Retina (tissue), 1 donor: Measurements from ENCODE around the gene TPRKB.
"Not testable (repeated sequence)": the region's sequence is repeated elsewhere in the genome, so short reads cannot be mapped to it uniquely, and the experiment has no call there.

Source experiments
- DNase-seq: peaks from one replicate; pipeline ENCODE4 v3.0.0-alpha.2; 2016

The TPRKB gene

DNA sequence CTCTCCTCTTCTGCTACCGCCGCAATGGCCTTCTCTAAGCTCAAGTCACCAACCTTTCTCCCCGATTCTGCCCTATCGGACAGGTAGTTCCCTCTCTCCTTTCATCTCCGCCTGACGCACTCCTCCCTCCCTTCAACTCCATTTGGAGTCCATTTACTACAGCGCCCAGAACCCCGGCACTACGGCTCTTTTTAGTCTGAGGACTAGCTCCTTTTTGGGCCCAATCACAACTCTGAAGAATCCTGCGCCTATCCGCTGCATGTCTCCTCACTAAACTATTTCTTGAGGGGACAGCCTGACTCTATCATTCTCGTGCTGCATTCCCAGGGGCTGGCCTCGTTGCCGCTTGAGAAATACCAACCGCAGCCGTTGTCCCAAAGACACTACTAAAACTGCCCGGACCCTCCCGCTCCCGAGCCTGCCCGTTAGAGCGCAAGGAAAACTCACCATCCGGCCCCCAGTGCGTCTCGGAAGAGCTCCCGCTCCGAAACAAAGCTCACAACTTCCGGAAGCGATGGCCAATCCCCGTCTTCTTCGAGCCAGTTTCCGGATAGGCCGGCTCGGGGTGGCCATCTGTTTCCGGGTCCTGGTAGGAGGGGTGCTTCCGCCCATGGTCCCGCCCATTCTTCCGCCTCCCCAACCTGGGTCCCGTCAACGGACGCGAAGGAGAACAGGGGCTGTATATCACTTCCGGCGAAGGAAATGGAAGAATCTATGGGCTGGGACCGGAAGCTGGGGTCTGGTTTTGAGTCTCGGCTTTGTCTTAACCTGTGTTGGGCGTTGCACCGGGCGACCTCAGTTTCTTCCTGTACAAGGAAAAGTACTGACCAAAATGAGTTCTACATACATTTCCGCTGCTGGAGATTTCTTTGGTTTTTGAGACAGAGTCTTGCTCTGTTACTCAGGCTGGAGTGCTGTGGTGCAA lies at the start of gene TPRKB:
TPRKB (minus strand) TSS at position 491 of the 925 bp plus-strand sequence. CDS start 2,776 bp downstream, outside the sequence.
- peak; percentile 96 for DNase-seq

- DNase-seq, result not testable (repeated sequence)
These were observed 46.7 kb upstream of the TPRKB start, which contains the start of gene C2orf78 for GRCh38 chr2:73783883-73784282. Gene C2orf78 (plus strand): TSS chr2:73784183. CDS start chr2:73784310, 127 bp downstream.

DNA sequence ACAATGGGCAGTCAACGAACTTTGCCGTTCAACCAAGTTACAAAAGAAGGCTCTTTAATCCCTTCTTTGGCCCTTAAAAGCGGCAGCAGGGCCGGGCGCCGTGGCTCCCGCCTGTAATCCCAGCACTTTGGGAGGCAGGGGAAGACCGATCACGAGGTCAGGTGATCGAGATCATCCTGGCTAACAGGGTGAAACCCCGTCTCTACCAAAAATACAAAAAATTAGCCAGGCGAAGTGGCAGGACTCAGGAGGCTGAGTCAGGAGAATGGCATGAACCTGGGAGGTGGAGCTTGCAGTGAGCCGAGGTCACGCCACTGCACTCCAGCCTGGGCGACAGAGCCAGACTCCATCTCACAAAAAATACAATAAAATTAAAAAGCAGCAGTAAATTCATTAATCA lies 46.3 kb upstream of the TPRKB start:
- not testable (repeated sequence) for DNase-seq

- no peak for DNase-seq
These were observed 43.1 kb upstream of the TPRKB start for GRCh38 chr2:73780237-73780582.

GRCh38 chr2:73779467-73780236 lies 42.5 kb upstream of the TPRKB start, which contains the start of gene DUSP11:
Gene DUSP11 (minus strand): TSS chr2:73780103. CDS start chr2:73779974, 129 bp downstream.
- peak; percentile 96 for DNase-seq

GRCh38 chr2:73778867-73779466 lies 41.8 kb upstream of the TPRKB start:
- not testable (repeated sequence) for DNase-seq

GRCh38 chr2:73776869-73777519 lies 39.8 kb upstream of the TPRKB start:
- DNase-seq, result no peak

DNA sequence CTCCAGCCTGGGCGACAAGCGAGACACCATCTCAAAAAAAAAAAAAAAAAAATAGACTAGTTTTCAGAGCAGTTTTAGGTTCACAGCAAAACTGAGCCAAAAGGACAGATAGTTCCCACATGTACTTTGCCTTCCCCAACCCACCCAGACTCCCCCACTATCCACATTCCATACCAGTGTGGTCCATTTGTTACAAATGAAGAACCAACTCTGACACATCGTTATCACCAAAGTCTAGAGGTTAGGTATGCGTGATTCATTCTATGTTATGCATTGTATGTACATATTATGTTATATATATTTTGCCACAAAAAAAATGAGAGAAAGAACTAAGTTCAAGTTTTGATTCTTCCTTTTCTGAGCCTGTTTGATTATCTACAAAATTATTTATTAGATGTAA lies 39.2 kb upstream of the TPRKB start:
- DNase-seq, result no peak

GRCh38 chr2:73772819-73773218 lies 35.7 kb upstream of the TPRKB start:
- DNase-seq, result no peak

- DNase-seq, result no peak
These were observed 33.6 kb upstream of the TPRKB start for GRCh38 chr2:73770725-73771124.

DNA sequence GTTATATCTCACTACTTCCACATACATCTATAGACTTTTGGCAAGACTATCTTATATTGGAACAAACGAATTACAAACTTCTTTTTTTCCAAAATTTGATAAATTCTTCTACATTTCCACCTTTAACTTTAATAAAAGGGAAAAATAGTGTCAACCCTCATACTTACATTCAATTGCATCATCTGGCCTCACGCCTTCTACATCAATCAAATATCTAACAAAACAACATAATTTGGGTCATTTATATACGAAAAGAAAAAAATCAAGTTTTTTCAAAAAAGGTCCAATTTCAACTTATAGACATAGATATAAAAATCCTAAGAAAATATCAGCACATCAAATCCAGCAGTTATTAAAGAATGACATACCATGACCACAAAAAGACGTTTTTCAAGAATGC lies 29.8 kb upstream of the TPRKB start:
- no peak for DNase-seq

DNA sequence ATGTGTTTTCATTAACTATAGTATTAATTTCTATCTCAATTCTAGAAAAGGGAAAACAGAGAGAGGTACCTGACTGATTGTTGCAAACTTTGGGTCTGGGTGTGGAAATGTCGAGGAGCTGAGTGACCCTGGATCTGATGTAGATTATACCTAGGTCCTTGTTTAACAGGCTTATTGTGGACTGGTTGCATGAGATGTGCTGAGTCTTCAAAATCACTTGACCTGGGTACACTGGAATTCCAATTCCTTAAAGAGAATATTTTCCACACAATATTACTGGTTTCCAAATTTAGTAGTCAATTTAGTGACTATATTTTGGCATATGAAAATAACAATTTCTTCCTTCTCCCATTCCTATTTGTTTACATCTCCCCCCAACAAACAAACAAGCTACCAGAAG lies 29.2 kb upstream of the TPRKB start:
- DNase-seq, result no peak

GRCh38 chr2:73764945-73765344 lies 27.8 kb upstream of the TPRKB start:
- no peak for DNase-seq

DNA sequence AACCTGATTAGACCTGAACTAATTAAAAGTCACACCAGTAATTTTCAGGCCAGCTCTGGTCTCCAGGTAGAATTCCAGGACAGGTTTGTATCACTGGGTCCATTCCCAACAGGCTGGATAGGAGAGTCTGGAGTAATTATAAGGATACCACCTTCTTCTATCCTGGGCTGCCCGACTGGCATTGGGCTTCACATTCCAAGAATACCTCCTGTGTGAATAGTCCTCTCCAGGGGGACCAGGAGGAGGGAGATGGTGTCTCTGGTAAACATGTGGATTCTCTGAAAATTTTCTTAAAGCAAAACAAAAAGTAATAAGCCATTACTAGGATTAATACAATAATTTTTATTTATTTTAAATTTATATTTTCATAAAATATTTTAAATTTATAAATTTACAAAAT lies 25.4 kb upstream of the TPRKB start:
- no peak for DNase-seq

DNA sequence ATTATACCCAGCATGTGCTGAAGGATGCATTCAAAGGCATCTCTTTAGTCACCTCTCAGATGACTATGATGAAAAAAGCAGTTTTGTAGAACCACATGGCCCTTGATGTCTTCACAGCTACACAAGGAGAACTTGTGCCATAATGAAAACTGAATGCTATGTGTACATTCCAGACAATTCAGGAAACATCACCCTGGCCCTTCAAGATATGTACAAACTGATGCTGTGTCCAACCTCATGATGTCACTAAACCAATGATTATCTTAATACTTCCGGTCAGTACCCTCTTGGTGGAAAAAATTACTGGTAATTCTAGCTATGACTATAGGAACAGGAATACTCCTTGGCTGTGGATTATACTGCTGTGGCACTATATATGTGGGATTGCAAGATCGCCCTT lies 22.8 kb upstream of the TPRKB start:
- DNase-seq, result no peak

- no peak for DNase-seq
These were observed 22.2 kb upstream of the TPRKB start for GRCh38 chr2:73759285-73759764.

DNA sequence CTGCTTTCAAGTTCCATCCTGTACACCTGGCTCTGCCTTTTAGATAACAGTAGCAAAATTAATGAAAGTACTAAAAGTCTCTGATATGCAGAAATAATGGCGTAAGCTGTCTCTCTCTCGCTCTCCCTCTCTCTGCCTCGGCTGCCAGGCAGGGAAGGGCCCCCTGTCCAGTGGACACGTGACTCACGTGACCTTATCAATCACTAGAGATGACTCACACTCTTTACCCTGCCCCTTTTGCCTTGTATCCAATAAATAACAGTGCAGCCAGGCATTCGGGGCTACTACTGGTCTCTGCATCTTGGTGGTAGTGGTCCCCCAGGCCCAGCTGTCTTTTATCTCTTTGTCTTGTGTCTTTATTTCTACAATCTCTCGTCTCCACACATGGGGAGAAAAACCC lies 17.2 kb upstream of the TPRKB start:
- DNase-seq, result not testable (repeated sequence)

DNA sequence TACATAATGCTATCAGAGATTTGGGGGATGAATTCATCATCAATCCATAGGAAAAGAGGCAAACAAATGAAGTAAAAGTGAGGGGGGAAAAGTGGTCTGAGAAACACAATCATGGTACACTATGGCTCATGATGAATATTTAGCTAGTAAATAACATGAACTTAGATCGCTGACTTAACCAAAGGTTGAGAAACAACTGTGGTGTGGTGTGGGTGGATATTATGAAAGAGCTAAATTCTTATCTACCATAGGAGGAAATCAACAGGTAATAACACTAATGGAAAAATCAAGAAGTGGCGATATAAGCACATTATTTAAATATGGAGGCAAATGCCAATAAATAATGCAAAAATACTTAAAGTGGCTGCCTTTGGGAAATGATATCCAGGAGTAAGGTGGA lies 12.2 kb upstream of the TPRKB start:
- no peak for DNase-seq

DNA sequence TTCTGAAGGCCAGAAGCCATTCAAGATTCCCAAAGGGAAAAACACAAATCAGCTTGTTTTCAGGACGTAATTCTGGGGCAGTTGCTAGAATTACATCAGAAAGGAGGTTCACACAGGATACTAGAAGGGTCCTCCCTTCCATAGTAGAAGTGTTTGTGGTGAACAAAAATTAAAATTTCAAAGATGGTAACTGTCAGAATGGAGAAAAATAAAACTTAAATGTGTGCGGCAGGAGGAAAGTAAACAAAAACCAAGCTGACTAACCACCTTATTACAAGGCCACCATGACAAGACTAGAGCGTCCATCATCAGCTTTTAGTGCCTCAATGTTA lies 9.7 kb upstream of the TPRKB start:
- DNase-seq, result no peak

DNA sequence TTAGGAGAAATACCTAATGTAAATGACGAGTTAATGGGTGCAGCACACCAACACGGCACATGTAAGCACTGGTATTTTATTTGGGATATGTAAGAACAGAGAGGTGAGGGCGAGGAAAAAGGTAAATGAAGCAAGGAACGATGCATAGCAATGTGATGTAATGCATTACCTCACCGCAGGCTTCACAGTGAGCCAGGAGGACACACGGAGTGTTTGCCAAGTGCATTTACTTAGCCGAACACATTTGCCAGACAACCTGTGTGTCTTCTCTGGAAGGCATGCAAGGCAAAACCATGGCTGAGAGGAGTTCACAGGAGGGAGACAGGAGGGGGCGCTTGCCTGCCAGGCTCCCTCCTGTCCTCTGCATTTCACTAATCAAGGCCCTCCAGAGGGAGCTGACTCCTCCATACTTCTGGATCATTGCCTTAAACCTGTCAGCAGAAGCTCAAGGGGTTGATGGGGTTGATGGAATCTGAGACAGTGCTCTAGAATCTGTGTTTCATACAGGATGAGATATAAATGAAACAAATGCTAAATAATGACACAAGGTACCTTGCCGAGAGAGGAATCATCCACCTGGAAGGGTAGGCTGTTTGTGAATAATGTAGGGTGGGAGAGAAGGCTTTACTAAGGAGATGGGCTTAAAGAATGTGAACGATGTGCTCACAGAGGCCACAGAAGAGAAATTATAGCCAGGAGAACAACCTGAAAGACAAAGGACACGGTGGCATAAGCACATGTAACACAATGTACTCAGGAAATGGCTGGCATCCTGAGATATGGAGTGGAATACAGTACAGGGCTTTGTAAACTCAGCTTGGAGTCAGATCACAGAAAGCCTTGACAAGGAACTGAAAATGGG lies 9.1 kb upstream of the TPRKB start:
- DNase-seq, result no peak

DNA sequence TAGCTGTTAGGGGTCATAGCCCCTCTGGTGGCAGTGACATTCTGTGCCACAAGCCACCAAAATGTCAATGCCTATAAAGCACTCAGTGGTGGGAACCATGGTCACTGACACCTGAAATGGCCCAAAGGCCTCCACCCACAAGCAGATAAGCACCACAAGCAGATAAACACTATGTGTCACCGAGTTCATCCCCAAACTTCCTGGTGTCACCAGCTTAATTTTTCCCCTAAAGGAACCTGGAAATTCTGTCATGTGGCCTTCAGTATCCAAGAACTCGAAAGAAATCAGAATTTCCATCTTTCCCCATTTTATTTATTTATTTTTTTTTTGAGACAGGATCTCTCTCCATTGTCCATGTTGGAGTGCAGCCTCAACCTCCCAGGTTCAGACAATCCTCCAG lies 3.6 kb upstream of the TPRKB start:
- no peak for DNase-seq

DNA sequence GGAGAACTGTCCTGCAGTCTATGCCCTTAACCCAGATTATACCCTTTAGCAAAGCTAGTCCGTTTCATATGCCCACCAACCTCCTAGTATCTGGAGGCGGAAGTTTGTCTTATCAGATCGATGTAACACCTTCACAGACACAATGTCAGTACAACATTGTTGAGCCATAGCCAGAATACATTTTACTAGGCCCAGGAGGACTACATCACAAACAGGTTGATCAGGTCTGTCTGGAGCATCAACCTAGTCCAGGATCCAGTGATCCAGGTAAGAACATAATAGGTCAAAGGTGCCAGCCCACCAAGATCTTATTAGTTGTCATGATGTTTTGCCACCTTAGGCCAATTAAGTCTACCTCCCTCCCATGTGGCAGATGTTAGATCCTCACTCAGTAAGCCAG lies 2.0 kb upstream of the TPRKB start:
- no peak for DNase-seq
